ENCODE measurements around the gene TIMP2.
A peak's percentile ranks its signal among the peaks of the same experiment; 100 is the strongest.

TIMP2 gene

GRCh38 chr17:78925662-78926555 is 722 bp upstream of the TIMP2 start:
- Histone ChIP-seq H3K4me1 (ENCODE audit: control insufficient read depth in 1 of 2, insufficient read depth in 2 of 2, low read length in 2 of 2) (peaks cover 5 to 34% of the 10 kb centered on the region in 2 donors), H3K4me3 (ENCODE audit: low read depth in 1 of 2, low read length in 2 of 2) (peak overlapping the region; percentile 26 to 60), H3K36me3 (ENCODE audit: control insufficient read depth in 1 of 2, insufficient read depth in 2 of 2, low read length in 2 of 2) (no peaks in the 10 kb centered on the region), H3K27ac (ENCODE audit: low read length) (peak overlapping the region; percentile 64), H3K9me3 (ENCODE audit: control insufficient read depth in 1 of 2, low read length in 2 of 2) (no peaks in the 10 kb centered on the region), H3K27me3 (ENCODE audit: low read depth, low read length) (no peaks in the 10 kb centered on the region)

- Histone ChIP-seq H3K4me1 (ENCODE audit: control insufficient read depth in 1 of 2, insufficient read depth in 2 of 2, low read length in 2 of 2) (peaks cover 13 to 46% of the 10 kb centered on the region in 2 donors), H3K27me3 (ENCODE audit: low read depth, low read length) (no peaks in the 10 kb centered on the region), H3K36me3 (ENCODE audit: control insufficient read depth in 1 of 2, insufficient read depth in 2 of 2, low read length in 2 of 2) (no peaks in the 10 kb centered on the region), H3K4me3 (ENCODE audit: low read depth in 1 of 2, low read length in 2 of 2) (peak overlapping the region; percentile 74 to 88), H3K27ac (ENCODE audit: low read length) (peak overlapping the region; percentile 72), H3K9me3 (ENCODE audit: control insufficient read depth in 1 of 2, low read length in 2 of 2) (no peaks in the 10 kb centered on the region)
These were observed 571 bp downstream of the TIMP2 start for GRCh38 chr17:78924481-78925151.

- peak overlapping the region; percentile 74 to 88 for H3K4me3 ChIP-seq (ENCODE audit: low read depth in 1 of 2, low read length in 2 of 2)
- H3K27me3 ChIP-seq (ENCODE audit: low read depth, low read length), result no peaks in the 10 kb centered on the region
- peaks cover 13 to 54% of the 10 kb centered on the region in 2 donors for H3K4me1 ChIP-seq (ENCODE audit: control insufficient read depth in 1 of 2, insufficient read depth in 2 of 2, low read length in 2 of 2)
- peak overlapping the region; percentile 72 for H3K27ac ChIP-seq (ENCODE audit: low read length)
- no peaks in the 10 kb centered on the region for H3K36me3 ChIP-seq (ENCODE audit: control insufficient read depth in 1 of 2, insufficient read depth in 2 of 2, low read length in 2 of 2)
- H3K9me3 ChIP-seq (ENCODE audit: control insufficient read depth in 1 of 2, low read length in 2 of 2), result no peaks in the 10 kb centered on the region
These were observed 1.3 kb downstream of the TIMP2 start for GRCh38 chr17:78923660-78924453.

- no peaks in the 10 kb centered on the region for H3K36me3 ChIP-seq (ENCODE audit: control insufficient read depth in 1 of 2, insufficient read depth in 2 of 2, low read length in 2 of 2)
- H3K27me3 ChIP-seq (ENCODE audit: low read depth, low read length), result no peaks in the 10 kb centered on the region
- peak overlapping the region; percentile 72 for H3K27ac ChIP-seq (ENCODE audit: low read length)
- H3K4me1 ChIP-seq (ENCODE audit: control insufficient read depth in 1 of 2, insufficient read depth in 2 of 2, low read length in 2 of 2), result peaks cover 13 to 62% of the 10 kb centered on the region in 2 donors
- H3K9me3 ChIP-seq (ENCODE audit: control insufficient read depth in 1 of 2, low read length in 2 of 2), result no peaks in the 10 kb centered on the region
- H3K4me3 ChIP-seq (ENCODE audit: low read depth in 1 of 2, low read length in 2 of 2), result peak overlapping the region; percentile 74 to 88
These were observed 2.2 kb downstream of the TIMP2 start for GRCh38 chr17:78922816-78923498.

- H3K27me3 ChIP-seq (ENCODE audit: low read depth, low read length), result no peaks in the 10 kb centered on the region
- no peaks in the 10 kb centered on the region for H3K36me3 ChIP-seq (ENCODE audit: control insufficient read depth in 1 of 2, insufficient read depth in 2 of 2, low read length in 2 of 2)
- no peaks in the 10 kb centered on the region for H3K9me3 ChIP-seq (ENCODE audit: control insufficient read depth in 1 of 2, low read length in 2 of 2)
- peak overlapping the region; percentile 59 for H3K27ac ChIP-seq (ENCODE audit: low read length)
- peaks cover 13 to 74% of the 10 kb centered on the region in 2 donors for H3K4me1 ChIP-seq (ENCODE audit: control insufficient read depth in 1 of 2, insufficient read depth in 2 of 2, low read length in 2 of 2)
- H3K4me3 ChIP-seq (ENCODE audit: low read depth in 1 of 2, low read length in 2 of 2), result no peak overlapping the region
These were observed 3.7 kb downstream of the TIMP2 start for GRCh38 chr17:78921437-78921971.

- Histone ChIP-seq H3K4me1 (ENCODE audit: control insufficient read depth in 1 of 2, insufficient read depth in 2 of 2, low read length in 2 of 2) (peaks cover 13 to 80% of the 10 kb centered on the region in 2 donors), H3K27me3 (ENCODE audit: low read depth, low read length) (no peaks in the 10 kb centered on the region), H3K4me3 (ENCODE audit: low read depth in 1 of 2, low read length in 2 of 2) (no peak overlapping the region), H3K36me3 (ENCODE audit: control insufficient read depth in 1 of 2, insufficient read depth in 2 of 2, low read length in 2 of 2) (no peaks in the 10 kb centered on the region), H3K9me3 (ENCODE audit: control insufficient read depth in 1 of 2, low read length in 2 of 2) (no peaks in the 10 kb centered on the region), H3K27ac (ENCODE audit: low read length) (peak overlapping the region; percentile 59)
These were observed 4.7 kb downstream of the TIMP2 start for GRCh38 chr17:78920528-78920927.

GRCh38 chr17:78919861-78920450 is 5.2 kb downstream of the TIMP2 start:
- Histone ChIP-seq H3K4me3 (ENCODE audit: low read depth in 1 of 2, low read length in 2 of 2) (no peak overlapping the region), H3K36me3 (ENCODE audit: control insufficient read depth in 1 of 2, insufficient read depth in 2 of 2, low read length in 2 of 2) (no peaks in the 10 kb centered on the region), H3K9me3 (ENCODE audit: control insufficient read depth in 1 of 2, low read length in 2 of 2) (no peaks in the 10 kb centered on the region), H3K27me3 (ENCODE audit: low read depth, low read length) (no peaks in the 10 kb centered on the region), H3K27ac (ENCODE audit: low read length) (no peak overlapping the region), H3K4me1 (ENCODE audit: control insufficient read depth in 1 of 2, insufficient read depth in 2 of 2, low read length in 2 of 2) (peaks cover 13 to 85% of the 10 kb centered on the region in 2 donors)

GRCh38 chr17:78918979-78919378 is 6.2 kb downstream of the TIMP2 start:
- Histone ChIP-seq H3K9me3 (ENCODE audit: control insufficient read depth in 1 of 2, low read length in 2 of 2) (no peaks in the 10 kb centered on the region), H3K36me3 (ENCODE audit: control insufficient read depth in 1 of 2, insufficient read depth in 2 of 2, low read length in 2 of 2) (no peaks in the 10 kb centered on the region), H3K4me3 (ENCODE audit: low read depth in 1 of 2, low read length in 2 of 2) (no peak overlapping the region), H3K27me3 (ENCODE audit: low read depth, low read length) (no peaks in the 10 kb centered on the region), H3K4me1 (ENCODE audit: control insufficient read depth in 1 of 2, insufficient read depth in 2 of 2, low read length in 2 of 2) (peaks cover 13 to 90% of the 10 kb centered on the region in 2 donors), H3K27ac (ENCODE audit: low read length) (no peak overlapping the region)

- Histone ChIP-seq H3K27me3 (ENCODE audit: low read depth, low read length) (no peaks in the 10 kb centered on the region), H3K27ac (ENCODE audit: low read length) (peak overlapping the region; percentile 8), H3K9me3 (ENCODE audit: control insufficient read depth in 1 of 2, low read length in 2 of 2) (no peaks in the 10 kb centered on the region), H3K4me3 (ENCODE audit: low read depth in 1 of 2, low read length in 2 of 2) (no peak overlapping the region), H3K4me1 (ENCODE audit: control insufficient read depth in 1 of 2, insufficient read depth in 2 of 2, low read length in 2 of 2) (peaks cover 13 to 82% of the 10 kb centered on the region in 2 donors), H3K36me3 (ENCODE audit: control insufficient read depth in 1 of 2, insufficient read depth in 2 of 2, low read length in 2 of 2) (no peaks in the 10 kb centered on the region)
These were observed 7.5 kb downstream of the TIMP2 start for GRCh38 chr17:78917451-78918275.
